K562 (cell line): ENCODE data around the gene TMEM141. TPM values are rescaled to one million over a fixed set of nuclear protein-coding genes. Genes with fewer than 3 reads are reported as not detected.
A peak's percentile ranks its signal among the peaks of the same experiment; 100 is the strongest.
"Not testable (repeated sequence)": the region's sequence is repeated elsewhere in the genome, so short reads cannot be mapped to it uniquely, and the experiment has no call there.

Experiments
- ATAC-seq: fragments of 200-7000 bp; cut with Tn5 transposase; 3 replicates; pipeline ENCODE4 v1.9.1; 2020; ENCODE audit warnings: moderate library complexity
- BruUV-seq: library from RNA; stranded (reverse); fragments of 400-500 nt; replicated peaks from 2 replicates; lab custom pipeline; 2021; lab: Mats Ljungman, UMichigan
- CTCF ChIA-PET: fragments of 300-600 bp; formaldehyde crosslinking; extraction: SDS; loops from one replicate; lab custom pipeline; 2021; ENCODE audit warnings: low intra/inter-chr PET ratio; lab: Yijun Ruan, JAX
- POLR2A ChIA-PET: fragments of 300-600, 350-650 bp; sonication (Branson Sonifier 250); formaldehyde crosslinking; extraction: SDS; loops from one replicate; lab custom pipeline; 2021; ENCODE audit warnings: antibody characterized with exemption, inconsistent platforms; lab: Yijun Ruan, JAX
- DNase-seq, 4 experiments: peaks; one replicate each; pipeline versions ENCODE4 v3.0.0 to v3.0.0-alpha.2; 2011 to 2018; ENCODE audit warnings: low spot score in 3 of 4, mixed read lengths in 3 of 4; ENCODE audit errors: extremely low read depth in 1 of 4
- FAIRE-seq: peaks from 2 replicates; lab custom pipeline; 2011; peaks lifted over from hg19 to GRCh38; lab: Jason Lieb, UNC
- H2AFZ ChIP-seq: 2 replicates; pipeline ENCODE4 v1.6.0; 2011; ENCODE audit warnings: low read depth, low read length, control low read depth, inconsistent platforms
- H3K27ac ChIP-seq: fragments of 200-600 bp; 3 replicates; pipeline ENCODE4 v1.8.0; 2011; ENCODE audit warnings: low read depth, mild to moderate bottlenecking, control low read depth, inconsistent platforms, low read length, moderate library complexity, mixed read lengths; ENCODE audit errors: extremely low read depth
- H3K27me3 ChIP-seq, 2 experiments: fragments of 300-600 bp in 1 of 2; 2 replicates in 1 of 2; 3 replicates in 1 of 2; pipeline versions ENCODE4 v1.6.0 to v1.8.0; 2011; ENCODE audit warnings: inconsistent platforms in 2 of 2, low read length in 2 of 2, mild to moderate bottlenecking in 1 of 2, mixed read lengths in 1 of 2, moderate library complexity in 1 of 2; ENCODE audit not compliant: control insufficient read depth in 2 of 2, insufficient read depth in 2 of 2
- H3K36me3 ChIP-seq: fragments of 300-600 bp; 3 replicates; pipeline ENCODE4 v1.8.0; 2011; ENCODE audit warnings: mild to moderate bottlenecking, low read length, inconsistent platforms; ENCODE audit not compliant: control insufficient read depth, insufficient read depth
- H3K4me1 ChIP-seq, 2 experiments: fragments of 200-600 bp in 1 of 2; replicated peaks in 1 of 2; 2 replicates in 1 of 2; 3 replicates in 1 of 2; pipeline versions ENCODE4 v1.5.1 to v1.8.0; 2011; ENCODE audit warnings: inconsistent platforms in 2 of 2, low read length in 2 of 2, mild to moderate bottlenecking in 1 of 2, mixed read lengths in 1 of 2, moderate library complexity in 1 of 2; ENCODE audit not compliant: control insufficient read depth in 2 of 2, insufficient read depth in 2 of 2
- H3K4me2 ChIP-seq: 2 replicates; pipeline ENCODE4 v1.6.1; 2011; ENCODE audit warnings: low read length, control low read depth, inconsistent platforms, mixed read lengths; ENCODE audit not compliant: insufficient read depth
- H3K4me3 ChIP-seq: fragments of 200-600 bp; sonication (generic), shearing (Covaris generic); 2 replicates; pipeline ENCODE4 v1.5.1; 2016; ENCODE audit warnings: control low read depth, inconsistent platforms
- H3K79me2 ChIP-seq: fragments of 200-600 bp; 3 replicates; pipeline ENCODE4 v1.8.0; 2011; ENCODE audit warnings: low read length, inconsistent platforms; ENCODE audit not compliant: control insufficient read depth, insufficient read depth
- H3K9ac ChIP-seq, 2 experiments: 2 replicates each; pipeline versions ENCODE4 v1.6.0 to v1.6.1; 2011; ENCODE audit warnings: low read depth in 2 of 2, low read length in 2 of 2, control low read depth in 1 of 2, inconsistent platforms in 1 of 2, mild to moderate bottlenecking in 1 of 2, mixed read lengths in 1 of 2; ENCODE audit not compliant: insufficient read depth in 1 of 2
- H3K9me1 ChIP-seq: one replicate; pipeline ENCODE4 v1.6.0; 2011; ENCODE audit warnings: inconsistent platforms, mild to moderate bottlenecking, low read length, moderate library complexity; ENCODE audit not compliant: control insufficient read depth, insufficient read depth
- H3K9me3 ChIP-seq: replicated peaks from 2 replicates; pipeline ENCODE4 v1.5.1; 2011; ENCODE audit warnings: low read depth, low read length, inconsistent platforms; ENCODE audit not compliant: control insufficient read depth, insufficient read depth
- H4K20me1 ChIP-seq: replicated peaks from 2 replicates; pipeline ENCODE4 v1.6.1; 2011; ENCODE audit warnings: low read length, inconsistent platforms, mixed read lengths; ENCODE audit not compliant: control insufficient read depth, insufficient read depth
- CBX1 ChIP-seq: sonication (generic); IDR thresholded peaks from 2 replicates; pipeline ENCODE4 v1.6.1; 2016; ENCODE audit warnings: antibody characterized with exemption, low read depth, mild to moderate bottlenecking
- FIP1L1 ChIP-seq: fragments of 200-400 bp; formaldehyde crosslinking; IDR thresholded peaks from 2 replicates; pipeline ENCODE4 v1.6.1; 2018; ENCODE audit warnings: mild to moderate bottlenecking, low read depth, low read length; ENCODE audit not compliant: poor library complexity, severe bottlenecking
- NCOA1 ChIP-seq: fragments of 450-650 bp; IDR thresholded peaks from 2 replicates; pipeline ENCODE4 v1.6.1; 2016; ENCODE audit warnings: low read depth
- POLR2A ChIP-seq: fragments of 450-650 bp; conservative IDR thresholded peaks from 2 replicates; pipeline ENCODE4 v1.6.1; 2016
- POLR2G ChIP-seq: fragments of 200-400 bp; formaldehyde crosslinking; IDR thresholded peaks from 2 replicates; pipeline ENCODE4 v1.6.1; 2017; ENCODE audit warnings: low read depth, mild to moderate bottlenecking, antibody characterized with exemption, low read length, moderate library complexity
- RBFOX2 ChIP-seq: fragments of 200-400 bp; formaldehyde crosslinking; IDR thresholded peaks from 2 replicates; pipeline ENCODE4 v1.6.1; 2017; ENCODE audit warnings: low read depth, mild to moderate bottlenecking, low read length, moderate library complexity
- RBM22 ChIP-seq: fragments of 200-400 bp; formaldehyde crosslinking; IDR thresholded peaks from 2 replicates; pipeline ENCODE4 v1.6.1; 2018; ENCODE audit warnings: low read length, low read depth; ENCODE audit not compliant: poor library complexity, severe bottlenecking
- WGBS: fragments of 100-300 bp; shearing (Covaris generic); methylation state at CpG from one replicate; pipeline ENCODE4 v1.1.6; 2016; ENCODE audit warnings: low coverage, mixed read lengths; ENCODE audit not compliant: insufficient coverage; ENCODE audit errors: missing lambda C conversion rate; 5-methylcytosine and 5-hydroxymethylcytosine counted together
- in situ Hi-C: fragments of 300-500 bp; cut with MboI; formaldehyde crosslinking; loops from 4 replicates; pipeline ENCODE4 v1.15.0; 2018; ENCODE audit warnings: inconsistent platforms, mixed read lengths
- intact Hi-C: fragments of 100-400 bp; cut with micrococcal nuclease; formaldehyde crosslinking; loops from 2 replicates; pipeline ENCODE4 v1.14.2; 2022
- polyA plus RNA-seq, 8 experiments: library from polyadenylated mRNA; depleted of rRNA in 4 of 8; stranded (reverse) in 5 of 8; unstranded in 3 of 8; fragments of >200 nt; fragmentation: Nextera tagmentation in 2 of 8; fragmentation: Illumina TruSeq in 1 of 8; extraction: Ambion mirVana in 2 of 8; extraction: Trizol in 1 of 8; gene quantifications; 2 replicates each; pipeline versions ENCODE4 v1.2.1 to v1.2.3, GENCODE V29; 2011 to 2014; ENCODE audit warnings: inconsistent platforms in 1 of 8, missing spikeins in 1 of 8
- total RNA-seq, 7 experiments: library from RNA; depleted of rRNA in 6 of 7; stranded (reverse); fragments of >200 nt in 6 of 7; fragmentation: Illumina TruSeq in 2 of 7; extraction: Trizol in 2 of 7; gene quantifications; 2 replicates each; pipeline versions ENCODE4 v1.2.1 to v1.2.3, GENCODE V29; 2011 to 2021; ENCODE audit warnings: low replicate concordance in 1 of 7
- TF ChIP-seq, protein P1 (sequence below): fragments of 250-450 bp; sonication (Bioruptor Pico); IDR thresholded peaks from 2 replicates; pipeline ENCODE4 v1.8.0; 2022; ENCODE audit warnings: inconsistent platforms

Gene TMEM141
- total and polyA plus RNA-seq, 9 of the 15 experiments (the other 6 are each of a cell fraction or from before 2014, with no cell fraction given): 21.5 to 123 (median 74.8) TPM

DNA sequence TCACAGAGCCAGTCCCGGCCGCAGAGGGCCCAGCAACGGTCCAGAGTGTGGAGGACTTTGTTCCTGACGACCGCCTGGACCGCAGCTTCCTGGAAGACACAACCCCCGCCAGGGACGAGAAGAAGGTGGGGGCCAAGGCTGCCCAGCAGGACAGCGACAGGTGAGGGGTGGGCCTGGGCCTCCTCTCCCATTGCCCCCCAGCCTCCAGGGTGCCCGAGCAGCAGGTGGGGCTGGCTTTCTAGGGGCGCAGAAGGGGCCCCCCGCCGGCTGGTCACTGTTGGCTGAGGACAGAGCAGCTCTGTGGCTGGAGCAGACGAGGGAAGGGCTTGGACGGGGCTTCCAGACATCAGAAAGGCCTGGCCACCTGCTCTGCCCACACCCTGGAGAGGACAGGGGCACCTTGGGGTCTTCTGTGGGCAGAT, 46.7 kb downstream of the TMEM141 start:
- H3K27me3 ChIP-seq, intact Hi-C loops, H2AFZ ChIP-seq, DNase-seq, H3K9me3 ChIP-seq, H3K9ac ChIP-seq, H3K79me2 ChIP-seq, ATAC-seq, CTCF ChIA-PET, H3K27ac ChIP-seq, H3K4me3 ChIP-seq, in situ Hi-C loops, H3K9me1 ChIP-seq, H3K4me2 ChIP-seq, BruUV-seq, FAIRE-seq: not testable (repeated sequence)
- POLR2A ChIA-PET: interaction anchor here (0.6 to 1.3 kb wide), 3 partner anchors 9 to 105 kb away, joined by 3 to 5 read pairs (median 4); no protein-coding TSS in a partner anchor
- TF ChIP-seq RBM22 (peak; percentile 69), POLR2G (peak; percentile 57)
- 83% methylated on average over 12 of the region's 15 CpGs for WGBS
- Histone ChIP-seq H3K36me3 (peaks cover 68% of the 10 kb centered on the region; the same call in 2 of the 3 replicates), H4K20me1 (peaks cover 17% of the 10 kb centered on the region), H3K4me1 (peaks cover 7 to 80% of the 10 kb centered on the region in 2 experiments)

DNA sequence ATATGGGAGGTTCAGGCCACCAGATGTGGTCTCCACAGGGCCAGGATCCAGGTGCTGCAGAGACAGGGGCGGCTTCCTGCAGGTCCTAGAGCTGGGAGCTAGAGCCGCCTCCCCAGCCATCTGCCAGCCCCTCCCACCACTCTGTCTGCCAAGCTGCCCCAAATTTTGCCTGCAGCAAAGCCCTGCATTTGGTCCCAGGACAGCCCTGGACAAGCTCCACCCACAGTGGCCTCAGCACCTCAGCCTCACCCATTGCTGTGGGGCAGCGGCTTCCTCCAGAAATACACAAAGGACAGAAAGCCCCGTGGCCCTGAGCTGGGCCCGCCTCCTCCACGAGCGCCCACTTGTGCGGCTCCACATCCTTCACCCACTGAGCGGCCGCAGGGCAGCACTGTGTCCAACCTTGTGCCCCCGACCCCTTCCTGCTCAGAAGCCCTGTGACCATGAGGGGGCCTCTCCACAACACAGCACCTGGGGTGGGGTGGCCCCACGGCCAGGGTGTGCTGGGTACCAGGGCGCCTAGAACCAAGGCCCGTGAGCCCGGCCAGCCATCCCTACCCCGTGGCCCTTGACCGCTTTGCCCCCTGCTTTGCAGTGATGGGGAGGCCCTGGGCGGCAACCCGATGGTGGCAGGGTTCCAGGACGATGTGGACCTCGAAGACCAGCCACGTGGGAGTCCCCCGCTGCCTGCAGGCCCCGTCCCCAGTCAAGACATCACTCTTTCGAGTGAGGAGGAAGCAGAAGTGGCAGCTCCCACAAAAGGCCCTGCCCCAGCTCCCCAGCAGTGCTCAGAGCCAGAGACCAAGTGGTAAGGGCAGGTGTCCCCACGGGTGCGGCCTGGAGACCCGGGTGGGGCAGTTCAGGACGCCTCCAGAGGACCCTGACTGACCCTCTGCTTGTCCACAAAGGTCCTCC, 47.4 kb downstream of the TMEM141 start:
- POLR2A ChIA-PET: interaction anchor here (0.6 to 1.3 kb wide), 5 partner anchors 8 to 159 kb away, joined by 3 to 5 read pairs (median 3); no protein-coding TSS in a partner anchor
- Histone ChIP-seq H2AFZ (no peak overlapping the region), H3K4me3 (no peak overlapping the region), H4K20me1 (peaks cover 17% of the 10 kb centered on the region), H3K9ac (peak overlapping the region in 1 of 2 experiments; percentile 75; a peak in 2 of 4 replicates), H3K9me3 (no peaks in the 10 kb centered on the region), H3K4me1 (peaks cover 12 to 85% of the 10 kb centered on the region in 2 experiments), H3K79me2 (no peaks in the 10 kb centered on the region), H3K9me1 (peaks cover 3% of the 10 kb centered on the region), H3K36me3 (peaks cover 67% of the 10 kb centered on the region; the same call in 2 of the 3 replicates), H3K27me3 (no peaks in the 10 kb centered on the region), H3K4me2 (no peak overlapping the region), H3K27ac (no peak overlapping the region)
- FAIRE-seq (no peak), ATAC-seq (no peak), DNase-seq (no peak)
- in situ Hi-C loops: no loop called here
- no TSS peak for BruUV-seq
- WGBS: 81% methylated on average over 17 of the region's 29 CpGs
- intact Hi-C loops: no loop called here
- CTCF ChIA-PET: no interaction called here
- TF ChIP-seq NCOA1 (no peak), POLR2A (peak; percentile 34; the same call in 1 of the 2 replicates), RBFOX2 (peak; percentile 39), CBX1 (peak; percentile 24; the same call in 1 of the 2 replicates), FIP1L1 (peak; percentile 10), POLR2G (peak; percentile 74)
- TF ChIP-seq, protein P1, sequence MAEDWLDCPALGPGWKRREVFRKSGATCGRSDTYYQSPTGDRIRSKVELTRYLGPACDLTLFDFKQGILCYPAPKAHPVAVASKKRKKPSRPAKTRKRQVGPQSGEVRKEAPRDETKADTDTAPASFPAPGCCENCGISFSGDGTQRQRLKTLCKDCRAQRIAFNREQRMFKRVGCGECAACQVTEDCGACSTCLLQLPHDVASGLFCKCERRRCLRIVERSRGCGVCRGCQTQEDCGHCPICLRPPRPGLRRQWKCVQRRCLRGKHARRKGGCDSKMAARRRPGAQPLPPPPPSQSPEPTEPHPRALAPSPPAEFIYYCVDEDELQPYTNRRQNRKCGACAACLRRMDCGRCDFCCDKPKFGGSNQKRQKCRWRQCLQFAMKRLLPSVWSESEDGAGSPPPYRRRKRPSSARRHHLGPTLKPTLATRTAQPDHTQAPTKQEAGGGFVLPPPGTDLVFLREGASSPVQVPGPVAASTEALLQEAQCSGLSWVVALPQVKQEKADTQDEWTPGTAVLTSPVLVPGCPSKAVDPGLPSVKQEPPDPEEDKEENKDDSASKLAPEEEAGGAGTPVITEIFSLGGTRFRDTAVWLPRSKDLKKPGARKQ (CRISPR knock-in tag): no peak
